Measurements from ENCODE around the gene HORMAD2.

Gene HORMAD2

DNA sequence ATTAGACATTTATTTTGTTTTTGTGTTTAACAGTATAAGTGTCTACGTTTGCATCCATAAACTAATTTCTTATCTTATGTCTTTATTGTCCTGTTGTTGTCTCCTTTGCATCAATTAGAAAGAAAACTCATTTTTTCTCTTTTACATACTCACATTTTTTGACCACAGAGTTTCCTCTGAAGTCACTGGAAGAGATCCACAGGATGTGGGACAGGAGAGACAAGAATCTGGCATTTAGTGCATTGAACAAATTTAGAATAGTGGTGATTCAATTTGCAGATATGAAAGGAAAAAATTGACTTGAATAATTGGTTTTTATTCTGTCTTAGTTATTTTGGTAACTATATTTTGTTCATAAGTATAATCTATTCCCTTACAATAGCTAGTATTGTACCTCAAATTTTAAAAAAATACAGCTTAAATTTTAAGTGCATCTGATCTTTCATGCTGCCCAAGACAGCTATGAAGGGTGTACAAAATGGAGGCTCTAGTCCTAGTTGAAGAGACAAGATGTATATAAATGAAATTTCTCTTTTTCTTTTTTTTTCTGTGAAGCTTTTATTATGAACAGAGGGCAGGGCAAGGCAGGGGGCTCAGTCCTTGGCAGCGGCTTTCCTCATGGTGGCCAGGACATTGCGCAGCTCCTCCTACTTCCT lies 24.4 kb downstream of the HORMAD2 start:
- Histone ChIP-seq H3K36me3 (ENCODE audit: control insufficient read depth in 2 of 2, insufficient read depth in 2 of 2, low read length in 2 of 2) (no peaks in the 10 kb centered on the region), H3K27me3 (ENCODE audit: control insufficient read depth in 1 of 2, insufficient read depth in 2 of 2, low read length in 2 of 2) (peaks cover 0 to 5% of the 10 kb centered on the region in 2 donors), H3K27ac (ENCODE audit: low read length) (no peak overlapping the region), H3K4me1 (ENCODE audit: control insufficient read depth, insufficient read depth, low read length) (no peaks in the 10 kb centered on the region), H3K4me3 (ENCODE audit: low read length in 2 of 2) (no peak overlapping the region), H3K9me3 (ENCODE audit: control insufficient read depth in 2 of 2, low read length in 2 of 2) (no peaks in the 10 kb centered on the region), H3K9ac (ENCODE audit: low read length in 2 of 2) (no peak overlapping the region)

DNA sequence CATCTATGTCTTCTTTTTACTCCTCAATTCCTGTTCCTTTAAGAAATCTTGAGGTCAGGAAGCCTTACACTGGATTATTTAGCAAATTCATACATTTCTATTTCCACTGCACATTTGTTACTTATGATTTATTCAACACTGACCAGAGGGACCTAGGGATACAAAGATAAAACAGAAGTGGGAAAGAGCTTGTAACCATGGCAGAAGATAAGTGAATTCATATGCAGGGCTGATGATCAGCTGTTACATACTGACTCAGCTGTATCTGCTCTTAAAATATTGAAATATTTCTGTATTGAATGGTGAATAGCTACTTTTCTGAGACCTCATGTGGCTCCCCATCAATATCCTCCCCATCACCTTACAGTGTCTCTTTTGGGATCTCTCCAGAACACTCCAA lies 25.2 kb downstream of the HORMAD2 start:
- H3K36me3 ChIP-seq (ENCODE audit: control insufficient read depth in 2 of 2, insufficient read depth in 2 of 2, low read length in 2 of 2): no peaks in the 10 kb centered on the region
- H3K4me1 ChIP-seq (ENCODE audit: control insufficient read depth, insufficient read depth, low read length): no peaks in the 10 kb centered on the region
- H3K27me3 ChIP-seq (ENCODE audit: control insufficient read depth in 1 of 2, insufficient read depth in 2 of 2, low read length in 2 of 2): peaks cover 0 to 5% of the 10 kb centered on the region in 2 donors
- no peak overlapping the region for H3K9ac ChIP-seq (ENCODE audit: low read length in 2 of 2)
- no peaks in the 10 kb centered on the region for H3K9me3 ChIP-seq (ENCODE audit: control insufficient read depth in 2 of 2, low read length in 2 of 2)
- H3K27ac ChIP-seq (ENCODE audit: low read length): no peak overlapping the region
- no peak overlapping the region for H3K4me3 ChIP-seq (ENCODE audit: low read length in 2 of 2)

- Histone ChIP-seq H3K27ac (ENCODE audit: low read length) (no peak overlapping the region), H3K27me3 (ENCODE audit: control insufficient read depth in 1 of 2, insufficient read depth in 2 of 2, low read length in 2 of 2) (peaks cover 0 to under 1% of the 10 kb centered on the region in 2 donors), H3K9me3 (ENCODE audit: control insufficient read depth in 2 of 2, low read length in 2 of 2) (no peaks in the 10 kb centered on the region), H3K4me1 (ENCODE audit: control insufficient read depth, insufficient read depth, low read length) (no peaks in the 10 kb centered on the region), H3K9ac (ENCODE audit: low read length in 2 of 2) (no peak overlapping the region), H3K4me3 (ENCODE audit: low read length in 2 of 2) (no peak overlapping the region), H3K36me3 (ENCODE audit: control insufficient read depth in 2 of 2, insufficient read depth in 2 of 2, low read length in 2 of 2) (no peaks in the 10 kb centered on the region)
Observed at GRCh38 chr22:30113494-30113893, 33.2 kb downstream of the HORMAD2 start.

DNA sequence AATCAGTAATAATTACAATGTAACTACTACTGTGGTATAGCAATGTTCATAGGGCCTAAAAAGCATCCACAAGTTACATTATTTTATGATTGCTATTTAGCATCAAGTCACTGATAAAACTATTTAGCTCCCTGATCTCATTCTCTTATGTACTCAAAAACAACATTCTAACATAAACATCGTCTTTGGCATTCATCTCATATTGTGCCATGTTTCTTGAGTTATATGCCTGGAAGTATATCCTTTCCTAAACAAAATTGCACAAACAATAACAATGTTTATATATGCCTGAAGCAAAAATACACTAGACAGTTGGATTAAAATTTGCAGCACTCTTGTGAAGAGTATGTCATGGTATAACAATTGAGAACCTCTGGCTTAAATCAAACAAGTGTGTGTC lies 34.1 kb downstream of the HORMAD2 start:
- no peaks in the 10 kb centered on the region for H3K9me3 ChIP-seq (ENCODE audit: control insufficient read depth in 2 of 2, low read length in 2 of 2)
- no peak overlapping the region for H3K4me3 ChIP-seq (ENCODE audit: low read length in 2 of 2)
- no peaks in the 10 kb centered on the region for H3K4me1 ChIP-seq (ENCODE audit: control insufficient read depth, insufficient read depth, low read length)
- no peak overlapping the region for H3K27ac ChIP-seq (ENCODE audit: low read length)
- no peaks in the 10 kb centered on the region for H3K27me3 ChIP-seq (ENCODE audit: control insufficient read depth in 1 of 2, insufficient read depth in 2 of 2, low read length in 2 of 2)
- no peaks in the 10 kb centered on the region for H3K36me3 ChIP-seq (ENCODE audit: control insufficient read depth in 2 of 2, insufficient read depth in 2 of 2, low read length in 2 of 2)
- no peak overlapping the region for H3K9ac ChIP-seq (ENCODE audit: low read length in 2 of 2)

DNA sequence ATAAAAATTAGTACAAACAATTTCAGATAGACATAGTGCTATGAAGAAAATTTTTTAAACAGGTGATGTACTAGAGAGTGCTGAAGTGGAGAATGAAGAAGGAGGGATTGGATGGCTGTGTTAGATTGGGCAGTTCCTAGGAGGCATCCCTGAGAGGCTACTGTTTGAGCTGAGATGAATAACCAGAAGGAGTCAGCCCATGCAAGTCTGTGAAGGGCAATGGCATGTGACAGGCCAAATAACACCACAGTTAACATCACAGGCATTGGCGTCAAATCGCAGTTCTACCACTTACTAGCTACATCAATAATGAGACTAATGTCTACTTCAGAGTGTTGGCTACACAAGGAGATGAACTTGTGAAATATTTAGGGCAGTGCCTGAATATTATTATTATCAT lies 35.4 kb downstream of the HORMAD2 start:
- H3K36me3 ChIP-seq (ENCODE audit: control insufficient read depth in 2 of 2, insufficient read depth in 2 of 2, low read length in 2 of 2): no peaks in the 10 kb centered on the region
- no peaks in the 10 kb centered on the region for H3K27me3 ChIP-seq (ENCODE audit: control insufficient read depth in 1 of 2, insufficient read depth in 2 of 2, low read length in 2 of 2)
- H3K27ac ChIP-seq (ENCODE audit: low read length): no peak overlapping the region
- H3K9me3 ChIP-seq (ENCODE audit: control insufficient read depth in 2 of 2, low read length in 2 of 2): no peaks in the 10 kb centered on the region
- no peaks in the 10 kb centered on the region for H3K4me1 ChIP-seq (ENCODE audit: control insufficient read depth, insufficient read depth, low read length)
- H3K4me3 ChIP-seq (ENCODE audit: low read length in 2 of 2): no peak overlapping the region
- H3K9ac ChIP-seq (ENCODE audit: low read length in 2 of 2): no peak overlapping the region

DNA sequence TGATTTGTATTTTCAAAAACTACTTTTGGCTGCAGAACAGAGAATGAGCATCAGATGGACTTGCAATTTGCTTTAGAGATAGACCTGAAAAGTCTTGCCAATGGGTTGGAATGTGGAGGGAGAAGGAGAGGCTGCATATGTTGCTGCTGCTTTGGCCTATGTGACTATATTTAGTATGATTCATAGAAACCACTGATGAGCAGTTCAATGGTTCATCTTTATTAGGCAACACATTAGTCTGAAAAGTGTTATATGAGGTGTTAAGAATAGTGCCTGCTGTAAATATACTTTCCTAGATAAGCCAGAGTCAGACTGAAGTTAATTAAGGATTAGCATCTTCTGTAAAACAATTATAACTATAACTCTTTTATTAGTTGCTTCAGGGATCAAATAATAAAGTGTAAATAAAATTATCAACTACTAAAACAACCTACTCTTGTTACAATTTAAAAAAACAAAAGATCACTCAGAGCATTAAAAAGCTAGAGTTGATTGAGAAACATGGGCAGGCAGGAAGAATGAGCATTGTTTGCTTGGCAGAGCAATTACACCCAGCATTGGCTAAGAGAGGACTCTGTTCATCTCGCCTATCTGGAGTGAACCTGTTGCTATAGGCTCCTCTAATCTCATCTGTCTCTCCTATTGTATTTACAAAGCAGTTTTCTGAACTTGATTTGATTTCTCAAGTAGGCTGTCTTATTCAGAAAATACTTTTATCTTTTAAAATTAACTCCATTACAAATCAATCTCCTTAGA lies 36.3 kb downstream of the HORMAD2 start:
- no peaks in the 10 kb centered on the region for H3K4me1 ChIP-seq (ENCODE audit: control insufficient read depth, insufficient read depth, low read length)
- H3K27ac ChIP-seq (ENCODE audit: low read length): no peak overlapping the region
- no peaks in the 10 kb centered on the region for H3K36me3 ChIP-seq (ENCODE audit: control insufficient read depth in 2 of 2, insufficient read depth in 2 of 2, low read length in 2 of 2)
- no peak overlapping the region for H3K9ac ChIP-seq (ENCODE audit: low read length in 2 of 2)
- H3K4me3 ChIP-seq (ENCODE audit: low read length in 2 of 2): no peak overlapping the region
- peaks cover 0 to 2% of the 10 kb centered on the region in 2 donors for H3K27me3 ChIP-seq (ENCODE audit: control insufficient read depth in 1 of 2, insufficient read depth in 2 of 2, low read length in 2 of 2)
- H3K9me3 ChIP-seq (ENCODE audit: control insufficient read depth in 2 of 2, low read length in 2 of 2): no peaks in the 10 kb centered on the region

GRCh38 chr22:30117256-30117655 lies 37.0 kb downstream of the HORMAD2 start:
- Histone ChIP-seq H3K27ac (ENCODE audit: low read length) (no peak overlapping the region), H3K9me3 (ENCODE audit: control insufficient read depth in 2 of 2, low read length in 2 of 2) (no peaks in the 10 kb centered on the region), H3K4me1 (ENCODE audit: control insufficient read depth, insufficient read depth, low read length) (no peaks in the 10 kb centered on the region)

GRCh38 chr22:30118291-30118690 lies 38.0 kb downstream of the HORMAD2 start:
- Histone ChIP-seq H3K4me3 (ENCODE audit: low read length in 2 of 2) (no peak overlapping the region), H3K27me3 (ENCODE audit: control insufficient read depth in 1 of 2, insufficient read depth in 2 of 2, low read length in 2 of 2) (peaks cover 0 to 9% of the 10 kb centered on the region in 2 donors), H3K27ac (ENCODE audit: low read length) (no peak overlapping the region), H3K36me3 (ENCODE audit: control insufficient read depth in 2 of 2, insufficient read depth in 2 of 2, low read length in 2 of 2) (no peaks in the 10 kb centered on the region), H3K4me1 (ENCODE audit: control insufficient read depth, insufficient read depth, low read length) (no peaks in the 10 kb centered on the region), H3K9ac (ENCODE audit: low read length in 2 of 2) (no peak overlapping the region), H3K9me3 (ENCODE audit: control insufficient read depth in 2 of 2, low read length in 2 of 2) (no peaks in the 10 kb centered on the region)

More at GRCh38 chr22:30117256-30117655, 37.0 kb downstream of the HORMAD2 start:
- no peak overlapping the region for H3K9ac ChIP-seq (ENCODE audit: low read length in 2 of 2)
- H3K4me3 ChIP-seq (ENCODE audit: low read length in 2 of 2): no peak overlapping the region
- no peaks in the 10 kb centered on the region for H3K36me3 ChIP-seq (ENCODE audit: control insufficient read depth in 2 of 2, insufficient read depth in 2 of 2, low read length in 2 of 2)
- peaks cover 0 to 6% of the 10 kb centered on the region in 2 donors for H3K27me3 ChIP-seq (ENCODE audit: control insufficient read depth in 1 of 2, insufficient read depth in 2 of 2, low read length in 2 of 2)

- H3K27ac ChIP-seq (ENCODE audit: low read length): no peak overlapping the region
- H3K27me3 ChIP-seq (ENCODE audit: control insufficient read depth in 1 of 2, insufficient read depth in 2 of 2, low read length in 2 of 2): peaks cover 0 to 9% of the 10 kb centered on the region in 2 donors
- H3K4me3 ChIP-seq (ENCODE audit: low read length in 2 of 2): no peak overlapping the region
- no peaks in the 10 kb centered on the region for H3K4me1 ChIP-seq (ENCODE audit: control insufficient read depth, insufficient read depth, low read length)
- no peaks in the 10 kb centered on the region for H3K9me3 ChIP-seq (ENCODE audit: control insufficient read depth in 2 of 2, low read length in 2 of 2)
- no peak overlapping the region for H3K9ac ChIP-seq (ENCODE audit: low read length in 2 of 2)
- H3K36me3 ChIP-seq (ENCODE audit: control insufficient read depth in 2 of 2, insufficient read depth in 2 of 2, low read length in 2 of 2): no peaks in the 10 kb centered on the region
Observed at GRCh38 chr22:30121960-30122359, 41.7 kb downstream of the HORMAD2 start.

DNA sequence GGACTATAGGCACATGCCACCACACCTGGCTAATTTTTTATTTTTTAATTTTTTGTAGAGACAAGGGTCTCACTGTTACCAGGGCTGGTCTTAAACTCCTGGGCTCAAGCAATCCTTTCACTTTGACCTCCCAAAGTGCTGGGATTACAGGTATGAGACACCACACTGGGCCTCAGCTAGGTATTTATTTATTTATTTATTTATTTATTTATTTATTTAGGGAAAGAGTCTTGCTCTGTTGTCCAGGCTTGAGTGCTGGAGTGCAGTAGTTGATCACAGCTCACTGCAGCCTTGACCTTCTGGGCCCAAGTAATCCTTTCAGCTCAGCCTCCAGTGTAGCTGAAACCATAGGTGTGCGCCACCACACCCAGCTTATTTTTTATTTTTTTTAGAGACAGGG lies 43.2 kb downstream of the HORMAD2 start:
- Histone ChIP-seq H3K9me3 (ENCODE audit: control insufficient read depth in 2 of 2, low read length in 2 of 2) (no peaks in the 10 kb centered on the region), H3K4me1 (ENCODE audit: control insufficient read depth, insufficient read depth, low read length) (no peaks in the 10 kb centered on the region), H3K36me3 (ENCODE audit: control insufficient read depth in 2 of 2, insufficient read depth in 2 of 2, low read length in 2 of 2) (no peaks in the 10 kb centered on the region), H3K9ac (ENCODE audit: low read length in 2 of 2) (no peak overlapping the region), H3K4me3 (ENCODE audit: low read length in 2 of 2) (no peak overlapping the region), H3K27ac (ENCODE audit: low read length) (no peak overlapping the region), H3K27me3 (ENCODE audit: control insufficient read depth in 1 of 2, insufficient read depth in 2 of 2, low read length in 2 of 2) (peaks cover 0 to 10% of the 10 kb centered on the region in 2 donors)

DNA sequence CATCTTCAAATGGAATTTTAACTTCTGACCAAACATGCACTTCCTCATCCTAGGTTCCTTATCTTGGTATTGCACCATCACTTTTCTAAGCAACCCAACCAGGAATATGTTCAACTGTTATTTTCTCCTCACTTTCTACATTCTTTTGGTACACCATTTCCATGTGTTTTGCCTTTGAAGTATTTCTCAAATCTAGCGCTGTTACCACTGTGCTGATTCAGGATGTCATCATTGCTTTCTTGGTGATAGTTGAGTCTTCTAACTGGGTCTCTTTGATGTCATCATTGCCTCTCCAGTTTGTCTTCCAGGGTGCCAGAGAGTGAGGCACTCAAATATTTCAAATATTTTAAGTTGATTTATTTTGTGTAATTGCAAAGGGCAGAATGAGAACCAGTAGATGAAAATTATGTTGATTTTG lies 47.5 kb downstream of the HORMAD2 start:
- Histone ChIP-seq H3K4me3 (ENCODE audit: low read length in 2 of 2) (no peak overlapping the region), H3K27me3 (ENCODE audit: control insufficient read depth in 1 of 2, insufficient read depth in 2 of 2, low read length in 2 of 2) (peaks cover 0 to 5% of the 10 kb centered on the region in 2 donors), H3K27ac (ENCODE audit: low read length) (no peak overlapping the region), H3K36me3 (ENCODE audit: control insufficient read depth in 2 of 2, insufficient read depth in 2 of 2, low read length in 2 of 2) (no peaks in the 10 kb centered on the region), H3K9me3 (ENCODE audit: control insufficient read depth in 2 of 2, low read length in 2 of 2) (no peaks in the 10 kb centered on the region), H3K9ac (ENCODE audit: low read length in 2 of 2) (no peak overlapping the region), H3K4me1 (ENCODE audit: control insufficient read depth, insufficient read depth, low read length) (no peaks in the 10 kb centered on the region)

All from stomach smooth muscle (tissue), 2 donors.